MM.1S (cell line): ENCODE data around the gene PRKCB.

Experiments used
- DNase-seq: peaks from one replicate; pipeline ENCODE4 v3.0.0-alpha.2; 2015
- H2AFZ ChIP-seq: fragments of 300-600 bp; sonication (generic); 2 replicates; pipeline ENCODE4 v1.6.0; 2016; ENCODE audit warnings: antibody characterized with exemption, low read length
- H3F3A ChIP-seq: fragments of 300-600 bp; sonication (generic); 2 replicates; pipeline ENCODE4 v1.6.1; 2016; ENCODE audit warnings: mild to moderate bottlenecking, antibody characterized with exemption, low read length, moderate library complexity, mixed read lengths; ENCODE audit not compliant: insufficient read depth
- H3K27ac ChIP-seq: fragments of 300-600 bp; sonication (generic); 2 replicates; pipeline ENCODE4 v1.5.1; 2016; ENCODE audit warnings: mild to moderate bottlenecking, low read length
- H3K27me3 ChIP-seq: fragments of 300-600 bp; sonication (generic); replicated peaks from 2 replicates; pipeline ENCODE4 v1.6.0; 2016; ENCODE audit warnings: low read length; ENCODE audit not compliant: insufficient read depth
- H3K36me3 ChIP-seq: fragments of 300-600 bp; sonication (generic); replicated peaks from 2 replicates; pipeline ENCODE4 v1.6.1; 2016; ENCODE audit warnings: mild to moderate bottlenecking, low read length, mixed read lengths; ENCODE audit not compliant: insufficient read depth
- H3K4me1 ChIP-seq: fragments of 300-600 bp; sonication (generic); 2 replicates; pipeline ENCODE4 v1.6.1; 2016; ENCODE audit warnings: low read length, mixed read lengths
- H3K4me2 ChIP-seq: fragments of 300-600 bp; sonication (generic); 2 replicates; pipeline ENCODE4 v1.6.0; 2016; ENCODE audit warnings: low read depth, low read length
- H3K4me3 ChIP-seq: fragments of 300-600 bp; sonication (generic); 2 replicates; pipeline ENCODE4 v1.5.1; 2016; ENCODE audit warnings: low read length, mixed read lengths
- H3K79me2 ChIP-seq: fragments of 300-600 bp; sonication (generic); 2 replicates; pipeline ENCODE4 v1.6.1; 2016; ENCODE audit warnings: mixed run types, low read length, mixed read lengths
- H3K9ac ChIP-seq: fragments of 300-600 bp; sonication (generic); 2 replicates; pipeline ENCODE4 v1.6.1; 2016; ENCODE audit warnings: low read length, mixed read lengths
- H3K9me2 ChIP-seq: fragments of 300-600 bp; sonication (generic); replicated peaks from 2 replicates; pipeline ENCODE4 v1.6.1; 2016; ENCODE audit warnings: mild to moderate bottlenecking, low read length, mixed read lengths; ENCODE audit not compliant: insufficient read depth
- H3K9me3 ChIP-seq: fragments of 300-600 bp; sonication (generic); replicated peaks from 2 replicates; pipeline ENCODE4 v1.6.1; 2016; ENCODE audit warnings: mild to moderate bottlenecking, low read length, mixed read lengths; ENCODE audit not compliant: insufficient read depth
- H4K20me1 ChIP-seq: fragments of 300-600 bp; sonication (generic); 2 replicates; pipeline ENCODE4 v1.6.1; 2016; ENCODE audit warnings: mild to moderate bottlenecking, low read length, moderate library complexity, mixed read lengths; ENCODE audit not compliant: insufficient read depth
- EZH2 ChIP-seq: fragments of 300-600 bp; sonication (generic); optimal IDR thresholded peaks from 2 replicates; pipeline ENCODE3; 2017; ENCODE audit warnings: low read depth, mild to moderate bottlenecking, antibody characterized with exemption, low read length, mixed read lengths
- EZH2phosphoT487 ChIP-seq: fragments of 300-600 bp; sonication (generic); IDR thresholded peaks from 2 replicates; pipeline ENCODE4 v1.6.1; 2018; ENCODE audit warnings: antibody characterized with exemption, low read length
- TF ChIP-seq, protein P1 (sequence below): fragments of 300-600 bp; sonication (generic); IDR thresholded peaks from 2 replicates; pipeline ENCODE4 v1.5.1; 2016; ENCODE audit warnings: antibody characterized with exemption, low read length, mixed read lengths

The PRKCB gene

GRCh38 chr16:23863511-23864422 lies 28.0 kb downstream of the PRKCB start:
- Histone ChIP-seq H3K27ac (peak overlapping the region; percentile 85), H3K9ac (peak overlapping the region; percentile 45; the same call in 1 of the 2 replicates), H3F3A (peaks cover 13% of the 10 kb centered on the region), H3K9me3 (no peaks in the 10 kb centered on the region), H2AFZ (peak overlapping the region; percentile 45), H3K9me2 (no peaks in the 10 kb centered on the region), H3K4me3 (peak overlapping the region; percentile 54), H3K36me3 (no peaks in the 10 kb centered on the region), H3K79me2 (no peaks in the 10 kb centered on the region), H3K4me2 (peak overlapping the region; percentile 88), H3K27me3 (0 out of 2 replicates have a peak, but pooled peaks cover 9% of the 10 kb centered on the region), H4K20me1 (no peaks in the 10 kb centered on the region), H3K4me1 (peaks cover 22% of the 10 kb centered on the region)
- DNase-seq: peak; percentile 77
- TF ChIP-seq EZH2 (no peak), EZH2phosphoT487 (no peak)
- TF ChIP-seq, protein P1, sequence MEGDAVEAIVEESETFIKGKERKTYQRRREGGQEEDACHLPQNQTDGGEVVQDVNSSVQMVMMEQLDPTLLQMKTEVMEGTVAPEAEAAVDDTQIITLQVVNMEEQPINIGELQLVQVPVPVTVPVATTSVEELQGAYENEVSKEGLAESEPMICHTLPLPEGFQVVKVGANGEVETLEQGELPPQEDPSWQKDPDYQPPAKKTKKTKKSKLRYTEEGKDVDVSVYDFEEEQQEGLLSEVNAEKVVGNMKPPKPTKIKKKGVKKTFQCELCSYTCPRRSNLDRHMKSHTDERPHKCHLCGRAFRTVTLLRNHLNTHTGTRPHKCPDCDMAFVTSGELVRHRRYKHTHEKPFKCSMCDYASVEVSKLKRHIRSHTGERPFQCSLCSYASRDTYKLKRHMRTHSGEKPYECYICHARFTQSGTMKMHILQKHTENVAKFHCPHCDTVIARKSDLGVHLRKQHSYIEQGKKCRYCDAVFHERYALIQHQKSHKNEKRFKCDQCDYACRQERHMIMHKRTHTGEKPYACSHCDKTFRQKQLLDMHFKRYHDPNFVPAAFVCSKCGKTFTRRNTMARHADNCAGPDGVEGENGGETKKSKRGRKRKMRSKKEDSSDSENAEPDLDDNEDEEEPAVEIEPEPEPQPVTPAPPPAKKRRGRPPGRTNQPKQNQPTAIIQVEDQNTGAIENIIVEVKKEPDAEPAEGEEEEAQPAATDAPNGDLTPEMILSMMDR: no peak

- no peak overlapping the region for H3K27ac ChIP-seq
- H3K4me1 ChIP-seq: peaks cover 17% of the 10 kb centered on the region
- H3K36me3 ChIP-seq: no peaks in the 10 kb centered on the region
Observed at GRCh38 chr16:23865853-23866252, 30.1 kb downstream of the PRKCB start.

DNA sequence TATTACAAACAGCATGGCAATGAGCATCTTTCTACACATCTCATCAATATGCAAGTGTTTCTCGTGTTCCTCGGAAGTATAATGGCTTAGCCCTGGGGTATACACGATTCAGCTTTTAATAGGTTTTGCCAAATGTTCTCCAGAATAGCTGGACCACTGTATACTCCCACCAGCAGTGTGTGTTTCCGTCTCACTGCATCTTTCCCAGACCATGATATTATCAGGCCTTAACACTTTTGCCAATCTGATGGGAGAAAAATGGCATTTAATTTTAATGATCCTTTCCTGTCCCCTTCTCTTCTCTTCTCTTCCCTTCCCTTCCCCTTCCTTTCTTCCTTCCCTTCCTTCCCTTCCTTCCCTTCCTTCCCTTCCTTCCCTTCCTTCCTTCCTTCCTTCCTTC lies 30.8 kb downstream of the PRKCB start:
- no peak for DNase-seq
- Histone ChIP-seq H3K4me2 (no peak overlapping the region), H3K36me3 (no peaks in the 10 kb centered on the region), H4K20me1 (no peaks in the 10 kb centered on the region), H3K9me2 (no peaks in the 10 kb centered on the region), H2AFZ (no peak overlapping the region), H3K27ac (no peak overlapping the region), H3K4me1 (peaks cover 17% of the 10 kb centered on the region), H3F3A (peaks cover 13% of the 10 kb centered on the region), H3K9ac (no peak overlapping the region), H3K27me3 (0 out of 2 replicates have a peak, but pooled peaks cover 9% of the 10 kb centered on the region), H3K9me3 (no peaks in the 10 kb centered on the region), H3K79me2 (no peaks in the 10 kb centered on the region), H3K4me3 (no peak overlapping the region)
- no peak for TF ChIP-seq EZH2phosphoT487
- no peak for TF ChIP-seq EZH2
- TF ChIP-seq, protein P1: no peak

More at GRCh38 chr16:23865853-23866252, 30.1 kb downstream of the PRKCB start:
- no peak overlapping the region for H3K9ac ChIP-seq
- H3K27me3 ChIP-seq: 0 out of 2 replicates have a peak, but pooled peaks cover 9% of the 10 kb centered on the region
- H3K4me2 ChIP-seq: no peak overlapping the region
- H3K4me3 ChIP-seq: no peak overlapping the region
- TF ChIP-seq EZH2 (no peak), EZH2phosphoT487 (no peak)
- TF ChIP-seq, protein P1: no peak
- DNase-seq: no peak
- peaks cover 13% of the 10 kb centered on the region for H3F3A ChIP-seq
- H4K20me1 ChIP-seq: no peaks in the 10 kb centered on the region
- H3K79me2 ChIP-seq: no peaks in the 10 kb centered on the region
- H3K9me3 ChIP-seq: no peaks in the 10 kb centered on the region
- H2AFZ ChIP-seq: no peak overlapping the region
- H3K9me2 ChIP-seq: no peaks in the 10 kb centered on the region
